HG02759 (cell line): ENCODE measurements around the gene TCF19.
A peak's percentile ranks its signal among the peaks of the same experiment; 100 is the strongest.

Source experiments
- ATAC-seq: cut with Tn5 transposase; IDR thresholded peaks from one replicate; pipeline ENCODE4 v1.9.1; 2021; ENCODE audit warnings: mild to moderate bottlenecking, moderate library complexity; ENCODE audit not compliant: unreplicated experiment

Gene TCF19

GRCh38 chr6:31202259-31203166 is 44.1 kb downstream of the TCF19 start:
- no peak for ATAC-seq

GRCh38 chr6:31203345-31203979 is 45.1 kb downstream of the TCF19 start:
- peak; percentile 54 for ATAC-seq

GRCh38 chr6:31204751-31205145 is 46.4 kb downstream of the TCF19 start:
- ATAC-seq: no peak

- no peak for ATAC-seq
These were observed 47.2 kb downstream of the TCF19 start for GRCh38 chr6:31205638-31206037.

- ATAC-seq: no peak
These were observed 50.1 kb downstream of the TCF19 start for GRCh38 chr6:31208506-31208905.

- no peak for ATAC-seq
These were observed 50.7 kb downstream of the TCF19 start for GRCh38 chr6:31209137-31209536.

GRCh38 chr6:31210123-31210522 is 51.7 kb downstream of the TCF19 start:
- no peak for ATAC-seq

GRCh38 chr6:31210741-31211532 is 52.5 kb downstream of the TCF19 start:
- no peak for ATAC-seq
